ENCODE results near the gene CYP26B1.

GRCh38 chr2:72176281-72176680 lies 28.6 kb upstream of the CYP26B1 start:
- TF ChIP-seq CTCF (IDR thresholded peaks at IDR 0.05) (no peak), POLR2A (IDR thresholded peaks at IDR 0.05) (no peak)
